ENCODE measurements around the gene ZMYND8.

Gene ZMYND8

DNA sequence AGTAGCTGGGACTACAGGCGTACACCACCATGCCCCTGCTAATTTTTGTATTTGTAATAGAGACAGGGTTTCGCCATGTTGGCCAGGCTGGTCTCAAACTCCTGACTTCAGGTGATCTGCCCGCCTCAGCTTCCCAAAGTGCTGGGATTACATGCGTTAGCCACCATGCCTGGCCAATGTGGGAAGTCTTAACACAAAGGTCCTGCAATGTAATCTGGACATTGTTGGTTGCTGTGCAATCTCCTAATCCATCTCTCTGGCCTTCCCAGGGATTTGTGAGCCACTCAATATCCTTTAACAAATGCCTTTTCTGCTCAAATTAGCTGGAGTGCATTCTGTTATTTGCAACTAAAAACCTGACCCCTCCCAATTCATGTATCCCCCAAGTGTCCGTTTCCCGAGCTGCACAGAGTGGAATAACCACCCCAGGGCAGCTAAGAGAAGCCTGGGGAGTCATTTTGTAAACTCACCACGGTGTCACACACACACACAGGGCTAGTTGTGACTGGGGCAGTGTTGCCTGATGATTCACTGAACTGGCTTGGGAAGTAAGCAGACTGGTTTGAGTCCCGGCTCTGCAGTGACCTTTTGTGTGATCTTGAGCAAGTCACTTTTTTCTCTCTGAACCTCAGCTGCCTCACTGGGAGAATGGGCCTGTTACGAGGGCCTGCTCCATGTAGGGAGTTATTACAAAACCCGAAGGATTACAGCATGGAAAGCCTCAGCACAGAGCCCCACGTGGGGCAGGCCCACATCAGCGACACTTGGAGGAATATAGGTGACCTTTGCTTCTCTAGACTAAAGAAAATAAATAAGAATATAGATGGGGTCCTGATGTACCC lies 152.3 kb downstream of the ZMYND8 start:
- H3K4me3 ChIP-seq (ENCODE audit: low read depth, low read length): no peak overlapping the region
- TF ChIP-seq, protein P1, sequence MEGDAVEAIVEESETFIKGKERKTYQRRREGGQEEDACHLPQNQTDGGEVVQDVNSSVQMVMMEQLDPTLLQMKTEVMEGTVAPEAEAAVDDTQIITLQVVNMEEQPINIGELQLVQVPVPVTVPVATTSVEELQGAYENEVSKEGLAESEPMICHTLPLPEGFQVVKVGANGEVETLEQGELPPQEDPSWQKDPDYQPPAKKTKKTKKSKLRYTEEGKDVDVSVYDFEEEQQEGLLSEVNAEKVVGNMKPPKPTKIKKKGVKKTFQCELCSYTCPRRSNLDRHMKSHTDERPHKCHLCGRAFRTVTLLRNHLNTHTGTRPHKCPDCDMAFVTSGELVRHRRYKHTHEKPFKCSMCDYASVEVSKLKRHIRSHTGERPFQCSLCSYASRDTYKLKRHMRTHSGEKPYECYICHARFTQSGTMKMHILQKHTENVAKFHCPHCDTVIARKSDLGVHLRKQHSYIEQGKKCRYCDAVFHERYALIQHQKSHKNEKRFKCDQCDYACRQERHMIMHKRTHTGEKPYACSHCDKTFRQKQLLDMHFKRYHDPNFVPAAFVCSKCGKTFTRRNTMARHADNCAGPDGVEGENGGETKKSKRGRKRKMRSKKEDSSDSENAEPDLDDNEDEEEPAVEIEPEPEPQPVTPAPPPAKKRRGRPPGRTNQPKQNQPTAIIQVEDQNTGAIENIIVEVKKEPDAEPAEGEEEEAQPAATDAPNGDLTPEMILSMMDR (conservative IDR thresholded peaks at IDR 0.05; ENCODE audit: low read depth, low read length): no peak
- peak; percentile 63 for DNase-seq (ENCODE audit: low read depth)

DNA sequence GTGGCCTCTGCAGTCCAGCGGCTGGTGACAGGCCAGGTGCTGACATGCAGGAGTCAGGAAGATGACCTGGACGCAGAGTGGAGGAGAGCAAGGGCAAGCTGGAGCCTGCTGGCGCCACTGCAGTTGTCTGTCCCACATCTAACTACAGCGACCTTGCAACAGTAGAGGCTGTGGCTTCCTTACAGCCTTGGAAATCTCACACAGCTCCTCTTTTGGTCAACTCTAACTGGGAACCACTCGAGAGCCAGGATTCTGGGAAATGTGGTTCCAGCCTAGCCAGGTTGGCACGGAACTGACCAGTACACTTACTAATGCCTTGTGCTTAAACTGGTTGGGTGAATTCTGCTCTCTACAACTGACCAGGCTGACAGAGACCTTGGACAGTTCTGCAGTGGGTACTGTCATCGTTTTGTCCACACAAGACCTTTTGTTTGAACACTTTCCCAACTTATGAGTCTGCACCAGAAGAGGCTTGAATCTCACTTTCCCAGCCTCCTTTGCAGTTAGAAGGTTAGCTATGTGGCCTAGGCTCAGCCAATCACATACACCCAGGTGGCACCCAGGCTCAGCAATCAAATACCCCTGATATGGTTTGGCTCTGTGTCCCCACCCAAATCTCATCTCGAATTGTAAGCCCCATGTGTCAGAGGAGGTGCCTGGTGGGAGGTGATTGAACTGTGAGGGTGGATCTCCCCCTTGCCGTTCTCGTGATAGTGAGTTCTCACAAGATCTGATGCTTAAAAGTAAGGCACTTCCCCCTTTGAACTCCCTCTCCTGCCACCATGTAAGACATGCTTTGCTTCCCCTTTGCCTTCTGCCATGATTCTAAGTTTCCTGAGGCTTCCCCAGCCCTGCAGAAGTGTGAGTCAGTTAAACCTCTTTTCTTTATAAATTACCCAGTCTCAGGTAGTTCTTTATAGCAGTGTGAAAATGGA lies 153.5 kb downstream of the ZMYND8 start:
- no peak for DNase-seq (ENCODE audit: low read depth)
- H3K4me3 ChIP-seq (ENCODE audit: low read depth, low read length): no peak overlapping the region
- TF ChIP-seq, protein P1 (conservative IDR thresholded peaks at IDR 0.05; ENCODE audit: low read depth, low read length): no peak

GRCh38 chr20:47201074-47201730 lies 155.3 kb downstream of the ZMYND8 start:
- H3K4me3 ChIP-seq (ENCODE audit: low read depth, low read length): no peak overlapping the region
- DNase-seq (ENCODE audit: low read depth): no peak
- TF ChIP-seq, protein P1 (conservative IDR thresholded peaks at IDR 0.05; ENCODE audit: low read depth, low read length): no peak

DNA sequence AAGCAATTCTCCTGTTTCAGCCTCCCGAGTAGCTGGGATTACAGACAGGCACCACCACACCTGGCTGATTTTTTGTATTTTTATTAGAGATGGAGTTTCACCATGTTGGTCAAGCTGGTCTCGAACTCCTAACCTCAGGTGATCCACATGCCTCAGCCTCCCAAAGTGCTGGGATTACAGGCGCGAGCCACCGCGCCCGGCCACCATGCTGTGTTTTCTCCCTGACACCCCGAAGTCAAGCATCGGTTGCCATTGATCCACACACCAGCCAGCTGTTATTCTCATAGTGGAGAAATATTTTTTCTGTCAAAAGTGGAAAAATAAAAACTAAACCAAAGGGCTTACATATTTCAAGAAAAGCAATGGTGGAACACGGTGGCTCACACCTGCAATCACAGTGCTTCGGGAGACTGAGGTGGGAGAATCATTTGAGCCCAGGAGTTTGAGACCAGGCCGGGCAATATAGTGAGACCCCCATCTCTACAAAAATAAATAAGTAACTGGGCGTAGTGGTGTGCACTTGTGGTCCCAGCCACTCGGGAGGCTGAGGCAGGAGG lies 157.4 kb downstream of the ZMYND8 start:
- no peak overlapping the region for H3K4me3 ChIP-seq (ENCODE audit: low read depth, low read length)
- DNase-seq (ENCODE audit: low read depth): no peak
- TF ChIP-seq, protein P1 (conservative IDR thresholded peaks at IDR 0.05; ENCODE audit: low read depth, low read length): no peak

DNA sequence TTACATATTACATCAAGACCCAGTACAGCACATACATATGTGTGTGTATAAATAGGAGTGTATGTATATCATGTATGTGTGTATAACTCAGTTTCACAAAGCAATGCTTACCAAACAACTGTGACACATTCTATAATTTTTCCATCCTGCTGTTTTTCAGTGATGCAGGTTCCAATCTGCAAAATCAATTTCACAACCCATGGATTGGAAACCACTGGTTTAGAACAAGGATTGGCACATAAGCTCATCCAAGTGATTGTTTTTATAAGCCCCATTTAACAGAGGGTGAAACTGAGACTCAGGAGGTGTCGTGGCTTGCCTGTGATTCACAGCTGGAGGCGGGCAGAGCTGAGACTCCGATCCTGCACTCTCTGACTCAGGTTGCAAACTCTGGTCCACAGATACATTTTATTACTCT lies 158.2 kb downstream of the ZMYND8 start:
- H3K4me3 ChIP-seq (ENCODE audit: low read depth, low read length): no peak overlapping the region
- TF ChIP-seq, protein P1 (conservative IDR thresholded peaks at IDR 0.05; ENCODE audit: low read depth, low read length): no peak
- peak; percentile 21 for DNase-seq (ENCODE audit: low read depth)

Data from choroid plexus epithelial cell (primary cell).